ENCODE results near the gene CYP1A2.

Gene CYP1A2

DNA sequence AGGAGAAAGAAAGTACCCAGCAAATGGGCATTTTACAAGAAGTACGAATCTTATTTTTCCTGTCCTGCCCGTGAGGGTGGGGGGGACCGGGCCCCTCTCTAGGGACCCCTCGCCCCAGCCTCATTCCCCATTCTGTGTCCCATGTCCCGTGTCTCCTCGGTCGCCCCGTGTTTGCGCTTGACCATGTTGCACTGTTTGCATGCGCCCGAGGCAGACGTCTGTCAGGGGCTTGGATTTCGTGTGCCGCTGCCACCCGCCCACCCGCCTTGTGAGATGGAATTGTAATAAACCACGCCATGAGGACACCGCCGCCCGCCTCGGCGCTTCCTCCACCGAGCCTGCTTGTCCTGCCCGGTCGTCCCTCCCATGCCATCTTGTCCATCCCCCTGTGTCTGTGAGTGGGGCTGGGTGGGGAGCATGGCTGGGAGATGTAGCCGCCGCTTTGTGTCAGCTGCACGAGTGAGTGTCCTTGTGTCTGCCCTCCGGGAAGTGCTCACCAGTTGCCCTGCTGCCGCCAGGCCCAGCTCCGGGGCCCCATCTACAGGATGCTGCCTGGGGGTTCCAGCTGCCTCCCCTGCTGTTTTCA is 54.3 kb downstream of the CYP1A2 start:
- DNase-seq: no peak

DNA sequence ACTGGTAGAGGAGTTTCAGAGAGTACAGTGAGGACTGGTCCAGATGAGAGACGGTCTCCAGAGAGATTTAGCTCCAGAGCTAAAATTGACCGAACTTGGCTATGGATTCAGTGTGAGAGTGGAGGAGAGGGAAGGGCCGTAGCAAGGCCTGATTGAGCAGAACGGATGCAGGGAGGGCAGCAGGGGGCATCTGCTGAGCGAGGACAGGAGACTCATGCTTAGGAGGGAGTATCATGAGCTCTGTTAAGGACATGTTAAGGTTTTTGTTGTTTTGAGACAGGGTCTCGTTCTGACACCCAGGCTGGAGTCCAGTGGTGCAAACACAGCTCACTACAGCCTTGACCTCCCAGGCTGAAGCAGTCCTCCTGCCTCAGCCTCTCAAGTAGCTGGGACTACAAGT is 56.3 kb downstream of the CYP1A2 start:
- no peak for DNase-seq

All from amygdala (tissue), 56 donors.